Vagina (tissue), 2 donors: ENCODE measurements around the gene GPR108.

ENCODE experiments used
- CTCF ChIP-seq, 3 experiments: fragments of 450-650 bp in 2 of 3; fragments of 200-600 bp in 1 of 3; sonication (generic) in 1 of 3; IDR thresholded peaks; one replicate each; pipeline ENCODE4 v1.5.1; 2017 to 2019; ENCODE audit warnings: antibody characterized with exemption in 3 of 3, mild to moderate bottlenecking in 2 of 3, moderate library complexity in 2 of 3
- POLR2A ChIP-seq, 2 donors: fragments of 450-650 bp; IDR thresholded peaks; one replicate each; pipeline ENCODE4 v1.6.1; 2017; ENCODE audit warnings: antibody characterized with exemption in 2 of 2, mild to moderate bottlenecking in 2 of 2, moderate library complexity in 2 of 2

GRCh38 chr19:6712692-6713670 lies 24.4 kb downstream of the GPR108 start:
- TF ChIP-seq CTCF (IDR thresholded peaks at IDR 0.05) (no peak), POLR2A (IDR thresholded peaks at IDR 0.05) (no peak)
